Large intestine (tissue), 3 donors: Measurements from ENCODE around the gene GBA2. TPM values are rescaled to one million over a fixed set of nuclear protein-coding genes. Genes with fewer than 3 reads are reported as not detected.

Experiments
- DNase-seq, 2 donors: peaks; one replicate each; pipeline versions ENCODE4 v3.0.0 to v3.0.0-alpha.2; 2013
- H3K27ac ChIP-seq: one replicate; pipeline ENCODE4 v1.5.1; 2013; ENCODE audit warnings: low read length
- H3K27me3 ChIP-seq: 2 replicates; pipeline ENCODE4 v1.6.1; 2013; ENCODE audit warnings: low read length; ENCODE audit not compliant: control insufficient read depth, insufficient read depth
- H3K36me3 ChIP-seq: 2 replicates; pipeline ENCODE4 v1.6.1; 2013; ENCODE audit warnings: low read length; ENCODE audit not compliant: control insufficient read depth, insufficient read depth
- H3K4me1 ChIP-seq: one replicate; pipeline ENCODE4 v1.6.1; 2013; ENCODE audit warnings: low read length; ENCODE audit not compliant: control insufficient read depth, insufficient read depth
- H3K4me3 ChIP-seq: one replicate; pipeline ENCODE4 v1.5.1; 2013; ENCODE audit warnings: low read length
- H3K9me3 ChIP-seq: one replicate; pipeline ENCODE4 v1.6.1; 2013; ENCODE audit warnings: mild to moderate bottlenecking, low read depth, low read length, moderate library complexity; ENCODE audit not compliant: control insufficient read depth
- WGBS: methylation state at CpG from one replicate; pipeline ENCODE4 v1.1.5; 2013; ENCODE audit warnings: low lambda C conversion rate; ENCODE audit not compliant: insufficient coverage; 5-methylcytosine and 5-hydroxymethylcytosine counted together
- polyA plus RNA-seq: library from polyadenylated mRNA; unstranded; fragments of 120-200 nt; gene quantifications from one replicate; pipeline ENCODE4 v1.2.1, GENCODE V29; 2013

Gene GBA2
- polyA plus RNA-seq, 1 donor, result 127 TPM

- no peaks in the 10 kb centered on the region for H3K9me3 ChIP-seq
- no peaks in the 10 kb centered on the region for H3K27me3 ChIP-seq
- H3K4me1 ChIP-seq, result peaks cover 7% of the 10 kb centered on the region
- DNase-seq, result no peak
- peaks cover 11% of the 10 kb centered on the region for H3K36me3 ChIP-seq
- H3K27ac ChIP-seq, result no peak overlapping the region
- no peak overlapping the region for H3K4me3 ChIP-seq
- WGBS, result 50% methylated on average over 1 of the region's 4 CpGs
Observed at GRCh38 chr9:35790025-35790384, 41.0 kb upstream of the GBA2 start.

DNA sequence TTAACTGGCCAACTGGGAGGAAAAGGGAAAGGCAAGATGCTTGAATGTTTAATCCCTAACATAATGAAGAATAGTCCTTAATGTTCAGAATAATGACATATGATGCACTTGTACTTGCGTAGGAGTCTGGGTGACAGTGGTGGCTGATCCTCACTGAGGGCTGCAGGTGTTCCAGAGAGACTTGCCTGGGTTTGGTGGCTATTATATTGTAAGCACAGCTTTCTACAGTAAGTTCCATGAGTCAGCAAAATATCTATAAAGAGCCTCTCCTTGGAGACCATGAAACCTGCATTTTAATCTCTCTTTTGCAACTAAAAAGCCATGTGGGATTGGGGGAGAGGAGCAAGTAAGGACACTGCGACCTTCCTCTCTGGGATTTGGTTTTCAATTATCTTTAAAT is 40.5 kb upstream of the GBA2 start:
- no peak overlapping the region for H3K27ac ChIP-seq
- peaks cover 7% of the 10 kb centered on the region for H3K4me1 ChIP-seq
- H3K36me3 ChIP-seq, result peaks cover 14% of the 10 kb centered on the region
- no CpG with 5 or more reads among the region's 2 CpGs for WGBS
- no peak for DNase-seq
- no peak overlapping the region for H3K4me3 ChIP-seq
- H3K9me3 ChIP-seq, result no peaks in the 10 kb centered on the region
- no peaks in the 10 kb centered on the region for H3K27me3 ChIP-seq

DNA sequence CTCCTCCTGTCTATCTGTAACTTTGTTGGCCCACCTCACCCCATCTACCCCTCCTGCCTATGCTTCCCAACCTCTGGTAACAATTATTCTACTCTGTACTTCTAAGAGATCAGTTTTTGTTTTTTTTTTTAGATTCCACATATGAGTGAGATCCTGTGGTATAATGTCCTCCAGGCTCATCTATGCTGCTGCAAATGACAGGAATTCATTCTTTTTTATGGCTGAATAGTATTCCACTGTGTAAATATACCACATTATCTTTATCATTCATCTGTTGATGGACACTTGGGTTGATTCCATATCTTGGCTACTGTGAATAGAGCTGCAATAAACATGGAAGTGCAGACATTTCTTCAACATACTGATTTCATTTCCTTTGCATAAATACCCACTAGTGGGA is 34.4 kb upstream of the GBA2 start:
- Histone ChIP-seq H3K27ac (no peak overlapping the region), H3K4me1 (no peaks in the 10 kb centered on the region), H3K36me3 (peaks cover 11% of the 10 kb centered on the region), H3K27me3 (no peaks in the 10 kb centered on the region), H3K4me3 (no peak overlapping the region), H3K9me3 (no peaks in the 10 kb centered on the region)
- no peak for DNase-seq

- Histone ChIP-seq H3K4me3 (no peak overlapping the region), H3K36me3 (peaks cover 7% of the 10 kb centered on the region), H3K4me1 (no peaks in the 10 kb centered on the region), H3K9me3 (no peaks in the 10 kb centered on the region), H3K27ac (no peak overlapping the region), H3K27me3 (no peaks in the 10 kb centered on the region)
- DNase-seq, result no peak
- WGBS, result no CpG with 5 or more reads among the region's 2 CpGs
Observed at GRCh38 chr9:35781066-35781465, 32.0 kb upstream of the GBA2 start.

- Histone ChIP-seq H3K27me3 (no peaks in the 10 kb centered on the region), H3K36me3 (peaks cover 2% of the 10 kb centered on the region), H3K27ac (no peak overlapping the region), H3K4me1 (peaks cover 4% of the 10 kb centered on the region), H3K9me3 (no peaks in the 10 kb centered on the region), H3K4me3 (no peak overlapping the region)
- WGBS, result no CpG with 5 or more reads among the region's 3 CpGs
- DNase-seq, result no peak
Observed at GRCh38 chr9:35778496-35778895, 29.5 kb upstream of the GBA2 start.

- Histone ChIP-seq H3K27me3 (no peaks in the 10 kb centered on the region), H3K9me3 (no peaks in the 10 kb centered on the region), H3K4me3 (no peak overlapping the region), H3K36me3 (peaks cover 2% of the 10 kb centered on the region), H3K4me1 (peaks cover 20% of the 10 kb centered on the region), H3K27ac (no peak overlapping the region)
- no CpG with 5 or more reads among the region's 4 CpGs for WGBS
- no peak for DNase-seq
Observed at GRCh38 chr9:35776018-35776417, 27.0 kb upstream of the GBA2 start.

DNA sequence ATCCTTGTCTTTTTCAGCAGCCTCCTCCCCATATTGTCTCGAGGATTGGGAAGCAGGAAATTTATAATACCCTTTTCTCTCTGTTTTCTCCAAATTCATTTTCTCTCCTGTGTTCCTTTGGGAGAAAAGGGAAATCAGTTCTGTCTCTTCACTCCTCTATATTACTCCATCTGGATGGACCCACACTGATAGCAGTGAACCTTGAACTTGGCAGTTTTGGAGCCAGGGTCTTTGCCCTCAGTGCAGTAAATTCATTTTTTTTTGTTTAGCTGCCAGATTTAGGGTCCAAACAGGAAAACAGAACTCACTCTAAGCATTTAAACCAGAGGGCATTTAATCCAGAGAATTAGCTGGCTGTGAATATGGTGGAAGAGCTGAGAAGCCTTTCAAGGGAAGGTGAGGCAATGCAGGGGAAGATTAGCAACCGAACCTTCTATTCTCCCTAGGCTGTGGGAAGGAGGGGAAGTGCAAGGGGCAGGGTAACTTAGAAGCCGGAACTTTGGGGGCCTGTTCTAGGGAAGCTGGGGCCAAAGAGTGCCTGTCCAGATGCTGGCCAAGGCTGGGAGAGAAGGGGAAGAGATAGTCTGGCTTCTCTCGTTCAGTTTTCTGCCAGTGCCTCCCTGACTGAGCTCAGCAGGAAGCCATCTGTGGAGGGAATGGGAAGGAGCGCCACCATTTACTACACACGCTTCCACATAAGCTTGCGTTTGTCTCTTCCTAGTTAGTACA is 26.0 kb upstream of the GBA2 start:
- peak overlapping the region; percentile 44 for H3K27ac ChIP-seq

DNA sequence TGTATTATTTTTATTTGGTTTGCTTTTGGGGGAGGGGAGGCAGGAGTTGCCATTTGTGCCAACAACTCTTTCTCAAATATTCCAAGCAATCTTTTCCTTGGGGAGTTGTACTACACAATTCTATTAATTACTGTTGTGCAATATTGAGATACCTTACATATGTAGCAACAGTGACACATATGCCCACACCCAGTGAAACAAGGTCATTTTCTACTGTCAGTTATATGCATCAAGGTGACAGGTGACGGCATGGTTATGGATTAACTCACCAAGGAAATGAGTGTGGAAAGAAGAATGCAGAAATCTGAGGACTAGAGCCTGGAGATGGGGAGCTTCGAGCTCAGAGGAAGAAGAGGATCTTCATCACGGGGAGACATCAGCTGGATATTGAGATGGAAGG is 22.9 kb upstream of the GBA2 start:
- WGBS, result 53% methylated on average over 2 of the region's 3 CpGs
- H3K27ac ChIP-seq, result peak overlapping the region; percentile 77
- no peak overlapping the region for H3K4me3 ChIP-seq

More for the DNA sequence above, 26.0 kb upstream of the GBA2 start:
- Histone ChIP-seq H3K4me3 (no peak overlapping the region), H3K27me3 (no peaks in the 10 kb centered on the region), H3K9me3 (no peaks in the 10 kb centered on the region), H3K4me1 (peaks cover 28% of the 10 kb centered on the region), H3K36me3 (no peaks in the 10 kb centered on the region)
- 100% methylated on average over 1 of the region's 7 CpGs for WGBS
- peak in 1 of 2 donors; percentile 38 for DNase-seq

GRCh38 chr9:35771534-35771933 is 22.5 kb upstream of the GBA2 start:
- Histone ChIP-seq H3K27me3 (no peaks in the 10 kb centered on the region), H3K36me3 (no peaks in the 10 kb centered on the region), H3K9me3 (no peaks in the 10 kb centered on the region), H3K27ac (peak overlapping the region; percentile 77), H3K4me3 (no peak overlapping the region), H3K4me1 (peaks cover 28% of the 10 kb centered on the region)
- 23% methylated on average over 1 of the region's 1 CpG for WGBS
- peak; percentile 20 to 59 for DNase-seq

More for the DNA sequence above, 22.9 kb upstream of the GBA2 start:
- H3K27me3 ChIP-seq, result no peaks in the 10 kb centered on the region
- H3K9me3 ChIP-seq, result no peaks in the 10 kb centered on the region
- H3K36me3 ChIP-seq, result no peaks in the 10 kb centered on the region
- peaks cover 28% of the 10 kb centered on the region for H3K4me1 ChIP-seq
- DNase-seq, result peak; percentile 89 to 92

- Histone ChIP-seq H3K9me3 (no peaks in the 10 kb centered on the region), H3K4me1 (peaks cover 28% of the 10 kb centered on the region), H3K4me3 (no peak overlapping the region), H3K36me3 (no peaks in the 10 kb centered on the region), H3K27me3 (no peaks in the 10 kb centered on the region), H3K27ac (peak overlapping the region; percentile 77)
- WGBS, result 20% methylated on average over 1 of the region's 4 CpGs
- no peak for DNase-seq
Observed at GRCh38 chr9:35771075-35771433, 22.0 kb upstream of the GBA2 start.

GRCh38 chr9:35769763-35770162 is 20.7 kb upstream of the GBA2 start:
- Histone ChIP-seq H3K27ac (no peak overlapping the region), H3K9me3 (no peaks in the 10 kb centered on the region), H3K27me3 (no peaks in the 10 kb centered on the region), H3K36me3 (no peaks in the 10 kb centered on the region), H3K4me1 (peaks cover 23% of the 10 kb centered on the region), H3K4me3 (no peak overlapping the region)
- no peak for DNase-seq
- 100% methylated on average over 1 of the region's 1 CpG for WGBS
